Omental fat pad (tissue), 4 donors: ENCODE results near the gene ZNF770. TPM values are rescaled to one million over a fixed set of nuclear protein-coding genes. Genes with fewer than 3 reads are reported as not detected.
A peak's percentile ranks its signal among the peaks of the same experiment; 100 is the strongest.

Source experiments
- ATAC-seq: fragments of 150-250 bp; one replicate; pipeline ENCODE4 v1.9.1; 2016; ENCODE audit warnings: mild to moderate bottlenecking, moderate library complexity; ENCODE audit not compliant: low FRiP score
- DNase-seq: peaks from one replicate; pipeline ENCODE4 v3.0.0-alpha.2; 2019; ENCODE audit warnings: low spot score
- CTCF ChIP-seq, 3 donors: fragments of 450-650 bp; IDR thresholded peaks; one replicate each; pipeline ENCODE4 v1.5.1; 2016 to 2017; ENCODE audit warnings: antibody characterized with exemption in 3 of 3, mild to moderate bottlenecking in 3 of 3, moderate library complexity in 2 of 3
- total RNA-seq, 4 donors: library from RNA; depleted of rRNA; stranded (reverse); fragments of >200 nt; gene quantifications; one replicate each; pipeline ENCODE4 v1.1.0, GENCODE V29; 2016

Gene ZNF770
- 10 to 100 TPM; 21.5 to 30.5 (median 24.5) TPM for total RNA-seq

GRCh38 chr15:34988027-34988902 lies at the start of gene ZNF770:
ZNF770 (minus strand) TSS chr15:34988287; CDS start chr15:34983434, 4,853 bp downstream.
- ATAC-seq (peak; percentile 95), DNase-seq (no peak)
- no peak for TF ChIP-seq CTCF (IDR thresholded peaks at IDR 0.05)

GRCh38 chr15:35028235-35028984 lies 40.3 kb upstream of the ZNF770 start:
- no peak for ATAC-seq
- no peak for DNase-seq
- no peak for TF ChIP-seq CTCF (IDR thresholded peaks at IDR 0.05)

GRCh38 chr15:35023804-35024203 lies 35.7 kb upstream of the ZNF770 start:
- no peak for TF ChIP-seq CTCF (IDR thresholded peaks at IDR 0.05)
- DNase-seq (no peak), ATAC-seq (no peak)

GRCh38 chr15:35020974-35021373 lies 32.9 kb upstream of the ZNF770 start:
- no peak for ATAC-seq
- no peak for DNase-seq
- no peak for TF ChIP-seq CTCF (IDR thresholded peaks at IDR 0.05)

- no peak for ATAC-seq
- no peak for DNase-seq
- TF ChIP-seq CTCF (IDR thresholded peaks at IDR 0.05) = no peak
Measured at GRCh38 chr15:35019404-35020327, 31.6 kb upstream of the ZNF770 start.

GRCh38 chr15:35014241-35014640 lies 26.2 kb upstream of the ZNF770 start:
- no peak for TF ChIP-seq CTCF (IDR thresholded peaks at IDR 0.05)
- DNase-seq (no peak), ATAC-seq (no peak)
